Endothelial cell of umbilical vein (primary cell): ENCODE measurements around the gene UGT2B7.

Source experiments
- EZH2 ChIP-seq: IDR thresholded peaks from 2 replicates; pipeline ENCODE4 v1.6.1; 2012; ENCODE audit warnings: borderline replicate concordance, low read depth, mild to moderate bottlenecking, moderate library complexity, low read length, inconsistent platforms; ENCODE audit not compliant: severe bottlenecking
- POLR2A ChIP-seq: IDR thresholded peaks from 2 replicates; pipeline ENCODE4 v1.6.1; 2012; ENCODE audit warnings: low read depth, mild to moderate bottlenecking, control low read depth, low read length
- POLR2AphosphoS5 ChIP-seq: IDR thresholded peaks from 2 replicates; pipeline ENCODE4 v1.6.1; 2012; ENCODE audit warnings: low read depth, mild to moderate bottlenecking, control low read depth, low read length, moderate library complexity; ENCODE audit not compliant: insufficient read depth
- TF ChIP-seq, protein P1 (sequence below), 2 donors: IDR thresholded peaks; 1 replicate in 1 of 2; 2 replicates in 1 of 2; pipeline ENCODE4 v1.5.1; 2011; ENCODE audit warnings: low read length in 2 of 2, mild to moderate bottlenecking in 2 of 2, moderate library complexity in 2 of 2, control low read depth in 1 of 2, inconsistent platforms in 1 of 2, low read depth in 1 of 2; ENCODE audit not compliant: insufficient read depth in 1 of 2; ENCODE audit errors: extremely low read depth in 1 of 2
- TF ChIP-seq, protein P2 (sequence below): IDR thresholded peaks from 2 replicates; pipeline ENCODE4 v1.6.1; 2011; ENCODE audit not compliant: insufficient read depth, insufficient read length

DNA sequence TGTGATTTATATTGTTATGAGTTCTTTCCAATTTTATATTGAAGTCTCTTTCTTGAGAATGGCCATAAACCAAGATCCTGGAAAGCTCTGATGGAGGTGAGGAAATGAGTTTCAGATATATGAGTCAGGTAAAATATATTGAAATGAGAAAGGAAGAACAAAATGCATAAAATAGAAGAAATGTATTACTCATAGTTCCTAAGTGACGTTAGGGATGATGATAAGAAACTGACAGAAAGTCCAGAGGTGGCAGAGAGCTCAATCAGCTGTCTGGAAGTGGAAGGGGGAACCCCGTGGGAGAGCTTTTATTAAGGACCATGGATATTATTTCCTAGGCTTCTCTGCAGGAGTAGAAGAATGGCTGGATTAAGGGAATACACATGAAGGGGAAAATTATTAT, 24.6 kb downstream of the UGT2B7 start:
- TF ChIP-seq POLR2AphosphoS5 (no peak), EZH2 (no peak), POLR2A (no peak)
- TF ChIP-seq, protein P1, sequence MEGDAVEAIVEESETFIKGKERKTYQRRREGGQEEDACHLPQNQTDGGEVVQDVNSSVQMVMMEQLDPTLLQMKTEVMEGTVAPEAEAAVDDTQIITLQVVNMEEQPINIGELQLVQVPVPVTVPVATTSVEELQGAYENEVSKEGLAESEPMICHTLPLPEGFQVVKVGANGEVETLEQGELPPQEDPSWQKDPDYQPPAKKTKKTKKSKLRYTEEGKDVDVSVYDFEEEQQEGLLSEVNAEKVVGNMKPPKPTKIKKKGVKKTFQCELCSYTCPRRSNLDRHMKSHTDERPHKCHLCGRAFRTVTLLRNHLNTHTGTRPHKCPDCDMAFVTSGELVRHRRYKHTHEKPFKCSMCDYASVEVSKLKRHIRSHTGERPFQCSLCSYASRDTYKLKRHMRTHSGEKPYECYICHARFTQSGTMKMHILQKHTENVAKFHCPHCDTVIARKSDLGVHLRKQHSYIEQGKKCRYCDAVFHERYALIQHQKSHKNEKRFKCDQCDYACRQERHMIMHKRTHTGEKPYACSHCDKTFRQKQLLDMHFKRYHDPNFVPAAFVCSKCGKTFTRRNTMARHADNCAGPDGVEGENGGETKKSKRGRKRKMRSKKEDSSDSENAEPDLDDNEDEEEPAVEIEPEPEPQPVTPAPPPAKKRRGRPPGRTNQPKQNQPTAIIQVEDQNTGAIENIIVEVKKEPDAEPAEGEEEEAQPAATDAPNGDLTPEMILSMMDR (IDR thresholded peaks at IDR 0.05; ENCODE audit: extremely low read depth in 1 of 2, insufficient read depth in 1 of 2, low read depth in 1 of 2, low read length in 2 of 2): no peak
- TF ChIP-seq, protein P2, sequence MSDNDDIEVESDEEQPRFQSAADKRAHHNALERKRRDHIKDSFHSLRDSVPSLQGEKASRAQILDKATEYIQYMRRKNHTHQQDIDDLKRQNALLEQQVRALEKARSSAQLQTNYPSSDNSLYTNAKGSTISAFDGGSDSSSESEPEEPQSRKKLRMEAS: no peak
